Ovary (tissue), 9 donors: ENCODE results near the gene SLC6A18. TPM values are rescaled to one million over a fixed set of nuclear protein-coding genes. Genes with fewer than 3 reads are reported as not detected.

Source experiments
- DNase-seq, 5 donors: peaks; one replicate each; pipeline ENCODE4 v3.0.0-alpha.2; 2019 to 2020
- H3K27ac ChIP-seq, 2 donors: fragments of 200-600 bp; one replicate each; pipeline versions ENCODE4 v1.5.1 to v1.8.0; 2019 to 2022
- H3K27me3 ChIP-seq: fragments of 200-600 bp; one replicate; pipeline ENCODE4 v1.8.0; 2022
- H3K36me3 ChIP-seq: fragments of 200-600 bp; sonication (generic); one replicate; pipeline ENCODE4 v1.5.1; 2019
- H3K4me1 ChIP-seq: one replicate; pipeline ENCODE4 v1.8.1; 2013; ENCODE audit warnings: mild to moderate bottlenecking, moderate library complexity; ENCODE audit not compliant: insufficient read depth
- H3K4me3 ChIP-seq: fragments of 200-600 bp; sonication (generic); one replicate; pipeline ENCODE4 v1.5.1; 2017
- H3K9me3 ChIP-seq, 2 donors: fragments of 200-600 bp in 1 of 2; sonication (generic) in 1 of 2; one replicate each; pipeline versions ENCODE4 v1.5.1 to v1.8.1; 2013 to 2019; ENCODE audit warnings: mild to moderate bottlenecking in 1 of 2, moderate library complexity in 1 of 2
- CTCF ChIP-seq, 3 donors: fragments of 450-650 bp in 2 of 3; fragments of 200-600 bp in 1 of 3; IDR thresholded peaks; one replicate each; pipeline versions ENCODE4 v1.5.1 to v1.8.0; 2016 to 2022; ENCODE audit warnings: antibody characterized with exemption in 3 of 3, mild to moderate bottlenecking in 1 of 3
- EP300 ChIP-seq: sonication (generic); formaldehyde crosslinking; IDR thresholded peaks from one replicate; pipeline ENCODE4 v1.6.1; 2017; ENCODE audit warnings: antibody characterized with exemption
- POLR2A ChIP-seq: fragments of 450-650 bp; IDR thresholded peaks from one replicate; pipeline ENCODE4 v1.6.1; 2017; ENCODE audit warnings: antibody characterized with exemption, mild to moderate bottlenecking, moderate library complexity
- WGBS, 3 donors: extraction: QIAGEN DNeasy Blood & Tissue Kit in 1 of 3; methylation state at CpG; one replicate each; pipeline versions ENCODE4 v1.1.5 to v1.1.7; 2013 to 2017; 5-methylcytosine and 5-hydroxymethylcytosine counted together
- intact Hi-C, 4 donors: fragments of 100-400 bp; cut with DNase I; formaldehyde crosslinking; loops; one replicate each; pipeline versions ENCODE4 v1.11.0 to v1.15.1; 2022 to 2023
- polyA plus RNA-seq, 2 donors: library from polyadenylated mRNA; stranded (reverse); fragments of 200-250 nt in 1 of 2; fragments of 350-450 nt in 1 of 2; fragmentation: Illumina TruSeq in 1 of 2; extraction: RNeasy Lipid Tissue Mini Kit (QIAGEN cat#74804) in 1 of 2; gene quantifications; one replicate each; pipeline ENCODE4 v1.2.3, GENCODE V29; 2013 to 2014
- total RNA-seq, 7 donors: library from RNA; depleted of rRNA in 2 of 7; stranded (reverse); fragments of >200 nt in 2 of 7; fragmentation: NEBNext Ultra II Directional in 3 of 7; extraction: Animal tissue kit (Norgen Biotek cat#: 25700) in 3 of 7; gene quantifications; one replicate each; pipeline versions ENCODE4 v1.1.0 to v1.2.4, GENCODE V29; 2016 to 2023
- donor health status: DM: no; HTN: no; CAD: no; lungs with moderate emphysema.
- donor health status: DM: no; HTN: no; CAD: no.
- donor health status: Bipolar disorder and iron deficiency.
- donor health status: DM: yes; HTN: yes; CAD: no.
- donor health status: DM: no; HTN: no; CAD: no.
- donor health status: DM: yes; HTN: yes; CAD: no.

The SLC6A18 gene
- total and polyA plus RNA-seq, 9 donors, result not detected

- no peak overlapping the region for H3K27ac ChIP-seq
- no peak for TF ChIP-seq CTCF (IDR thresholded peaks at IDR 0.05)
- no peak for TF ChIP-seq POLR2A
- TF ChIP-seq EP300, result no peak
- intact Hi-C loops, result no loop called here
Observed at GRCh38 chr5:1239505-1240251, 14.5 kb downstream of the SLC6A18 start.

GRCh38 chr5:1240496-1241260, 15.5 kb downstream of the SLC6A18 start:
- TF ChIP-seq EP300 (no peak), POLR2A (no peak), CTCF (IDR thresholded peaks at IDR 0.05) (no peak)
- no peak overlapping the region for H3K27ac ChIP-seq
- intact Hi-C loops, result no loop called here
- WGBS, 3 donors, result 79 to 84% (median 82%) methylated on average over 29 of the region's 29 CpGs
- no peaks in the 10 kb centered on the region for H3K27me3 ChIP-seq
- no peak overlapping the region for H3K4me3 ChIP-seq
- no peaks in the 10 kb centered on the region for H3K36me3 ChIP-seq
- no peaks in the 10 kb centered on the region for H3K9me3 ChIP-seq
- no peak for DNase-seq
- H3K4me1 ChIP-seq, result no peaks in the 10 kb centered on the region

More at GRCh38 chr5:1239505-1240251, 14.5 kb downstream of the SLC6A18 start:
- no peak for DNase-seq
- Histone ChIP-seq H3K36me3 (no peaks in the 10 kb centered on the region), H3K27me3 (no peaks in the 10 kb centered on the region), H3K9me3 (no peaks in the 10 kb centered on the region), H3K4me3 (no peak overlapping the region), H3K4me1 (no peaks in the 10 kb centered on the region)
- WGBS, 3 donors, result 69 to 71% (median 70%) methylated on average over 21 to 22 of the region's 22 CpGs

GRCh38 chr5:1241509-1242080, 16.4 kb downstream of the SLC6A18 start:
- no peaks in the 10 kb centered on the region for H3K9me3 ChIP-seq
- no peak overlapping the region for H3K4me3 ChIP-seq
- intact Hi-C loops, result no loop called here
- DNase-seq, result no peak
- no peaks in the 10 kb centered on the region for H3K27me3 ChIP-seq
- no peaks in the 10 kb centered on the region for H3K4me1 ChIP-seq
- H3K27ac ChIP-seq, result no peak overlapping the region
- WGBS, 3 donors, result 75 to 83% (median 79%) methylated on average over 22 of the region's 22 CpGs
- H3K36me3 ChIP-seq, result no peaks in the 10 kb centered on the region
- TF ChIP-seq EP300, result no peak
- TF ChIP-seq CTCF (IDR thresholded peaks at IDR 0.05), result no peak
- no peak for TF ChIP-seq POLR2A

GRCh38 chr5:1242733-1243486, 17.7 kb downstream of the SLC6A18 start:
- TF ChIP-seq CTCF (IDR thresholded peaks at IDR 0.05) (no peak), POLR2A (no peak), EP300 (no peak)
- no peak for DNase-seq
- intact Hi-C loops, result no loop called here
- H3K4me1 ChIP-seq, result no peaks in the 10 kb centered on the region
- H3K9me3 ChIP-seq, result no peaks in the 10 kb centered on the region
- H3K36me3 ChIP-seq, result no peaks in the 10 kb centered on the region
- no peak overlapping the region for H3K27ac ChIP-seq
- no peaks in the 10 kb centered on the region for H3K27me3 ChIP-seq
- 63 to 77% (median 71%) methylated on average over 12 to 14 of the region's 14 CpGs for WGBS, 3 donors
- H3K4me3 ChIP-seq, result no peak overlapping the region
